Esophagus muscularis mucosa (tissue), 4 donors: Measurements from ENCODE around the gene FBXL7. TPM values are rescaled to one million over a fixed set of nuclear protein-coding genes. Genes with fewer than 3 reads are reported as not detected.
A peak's percentile ranks its signal among the peaks of the same experiment; 100 is the strongest.

Experiments used
- DNase-seq: peaks from one replicate; pipeline ENCODE4 v3.0.0-alpha.2; 2017; ENCODE audit errors: extremely low spot score
- H3K27ac ChIP-seq, 4 donors: fragments of 200-600 bp; sonication (generic); replicated peaks in 1 of 4; 1 replicate in 3 of 4; 2 replicates in 1 of 4; pipeline ENCODE4 v1.5.1; 2016 to 2019; ENCODE audit warnings: mild to moderate bottlenecking in 1 of 4
- H3K27me3 ChIP-seq, 4 donors: fragments of 200-600 bp; sonication (generic); one replicate each; pipeline versions ENCODE4 v1.5.1 to v1.6.0; 2016 to 2019
- H3K36me3 ChIP-seq, 4 donors: fragments of 200-600 bp; sonication (generic); one replicate each; pipeline ENCODE4 v1.5.1; 2016 to 2019
- H3K4me1 ChIP-seq, 4 donors: fragments of 200-600 bp; sonication (generic); one replicate each; pipeline ENCODE4 v1.5.1; 2016 to 2019
- H3K4me3 ChIP-seq, 4 donors: fragments of 200-600 bp; sonication (generic); 1 replicate in 2 of 4; 2 replicates in 2 of 4; pipeline ENCODE4 v1.5.1; 2016 to 2019; ENCODE audit warnings: mild to moderate bottlenecking in 4 of 4, moderate library complexity in 1 of 4
- H3K9me3 ChIP-seq, 4 donors: fragments of 200-600 bp; sonication (generic); 1 replicate in 3 of 4; 2 replicates in 1 of 4; pipeline ENCODE4 v1.5.1; 2016 to 2019
- EP300 ChIP-seq: sonication (generic); formaldehyde crosslinking; IDR thresholded peaks from one replicate; pipeline ENCODE4 v1.6.1; 2017; ENCODE audit warnings: antibody characterized with exemption
- POLR2A ChIP-seq: fragments of 450-650 bp; IDR thresholded peaks from one replicate; pipeline ENCODE4 v1.6.1; 2017; ENCODE audit warnings: antibody characterized with exemption, moderate library complexity, mild to moderate bottlenecking, low read depth
- POLR2AphosphoS5 ChIP-seq, 2 donors: sonication (generic); formaldehyde crosslinking; IDR thresholded peaks; one replicate each; pipeline ENCODE4 v1.6.1; 2017; ENCODE audit warnings: antibody characterized with exemption in 2 of 2
- WGBS: methylation state at CpG from one replicate; pipeline ENCODE4 v1.1.5; 2018; 5-methylcytosine and 5-hydroxymethylcytosine counted together
- intact Hi-C: fragments of 100-400 bp; cut with DNase I; formaldehyde crosslinking; loops from one replicate; pipeline ENCODE4 v1.15.1; 2023
- total RNA-seq, 4 donors: library from RNA; depleted of rRNA; stranded (reverse); fragments of >200 nt; gene quantifications; one replicate each; pipeline versions ENCODE4 v1.1.0 to v1.2.1, GENCODE V29; 2016
- TF ChIP-seq, protein P1 (sequence below), 3 experiments: fragments of 200-600 bp in 2 of 3; fragments of 450-650 bp in 1 of 3; sonication (generic) in 2 of 3; IDR thresholded peaks; one replicate each; pipeline ENCODE4 v1.5.1; 2017 to 2019; ENCODE audit warnings: antibody characterized with exemption in 3 of 3, mild to moderate bottlenecking in 2 of 3, moderate library complexity in 1 of 3

The FBXL7 gene
- total RNA-seq, 4 donors from 2014 or later = 25.7 to 37.7 (median 27.6) TPM

DNA sequence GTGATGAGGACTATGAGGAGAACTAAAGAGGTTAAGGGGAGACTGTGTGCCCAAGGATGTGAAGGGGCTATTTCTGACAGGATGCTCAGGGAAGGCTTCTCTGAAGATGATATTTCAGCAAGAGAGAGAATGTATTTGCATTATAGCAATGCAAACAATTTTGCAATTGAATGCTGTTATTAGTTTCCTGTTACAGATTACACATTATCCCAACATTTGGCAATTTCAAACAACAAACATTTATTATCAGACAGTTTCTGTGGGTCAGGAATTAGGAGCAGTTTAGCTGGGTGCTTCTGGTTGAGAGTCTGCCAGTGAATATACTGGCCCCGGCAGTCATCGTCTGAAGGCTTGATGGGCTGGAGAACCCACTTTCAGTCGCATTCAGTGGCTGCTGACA, 451.6 kb downstream of the FBXL7 start:
- 93% methylated on average over 3 of the region's 3 CpGs for WGBS
- intact Hi-C loops = no loop called here
- Histone ChIP-seq H3K4me3 (no peak overlapping the region), H3K27ac (no peak overlapping the region), H3K4me1 (peaks cover 0 to 3% (median 0%) of the 10 kb centered on the region in 4 donors), H3K36me3 (peaks cover 0 to 6% (median 3%) of the 10 kb centered on the region in 4 donors), H3K9me3 (no peaks in the 10 kb centered on the region), H3K27me3 (no peaks in the 10 kb centered on the region)
- TF ChIP-seq POLR2AphosphoS5 (IDR thresholded peaks at IDR 0.05) (no peak), EP300 (no peak), POLR2A (no peak)
- TF ChIP-seq, protein P1, sequence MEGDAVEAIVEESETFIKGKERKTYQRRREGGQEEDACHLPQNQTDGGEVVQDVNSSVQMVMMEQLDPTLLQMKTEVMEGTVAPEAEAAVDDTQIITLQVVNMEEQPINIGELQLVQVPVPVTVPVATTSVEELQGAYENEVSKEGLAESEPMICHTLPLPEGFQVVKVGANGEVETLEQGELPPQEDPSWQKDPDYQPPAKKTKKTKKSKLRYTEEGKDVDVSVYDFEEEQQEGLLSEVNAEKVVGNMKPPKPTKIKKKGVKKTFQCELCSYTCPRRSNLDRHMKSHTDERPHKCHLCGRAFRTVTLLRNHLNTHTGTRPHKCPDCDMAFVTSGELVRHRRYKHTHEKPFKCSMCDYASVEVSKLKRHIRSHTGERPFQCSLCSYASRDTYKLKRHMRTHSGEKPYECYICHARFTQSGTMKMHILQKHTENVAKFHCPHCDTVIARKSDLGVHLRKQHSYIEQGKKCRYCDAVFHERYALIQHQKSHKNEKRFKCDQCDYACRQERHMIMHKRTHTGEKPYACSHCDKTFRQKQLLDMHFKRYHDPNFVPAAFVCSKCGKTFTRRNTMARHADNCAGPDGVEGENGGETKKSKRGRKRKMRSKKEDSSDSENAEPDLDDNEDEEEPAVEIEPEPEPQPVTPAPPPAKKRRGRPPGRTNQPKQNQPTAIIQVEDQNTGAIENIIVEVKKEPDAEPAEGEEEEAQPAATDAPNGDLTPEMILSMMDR (IDR thresholded peaks at IDR 0.05) = no peak
- no peak for DNase-seq

DNA sequence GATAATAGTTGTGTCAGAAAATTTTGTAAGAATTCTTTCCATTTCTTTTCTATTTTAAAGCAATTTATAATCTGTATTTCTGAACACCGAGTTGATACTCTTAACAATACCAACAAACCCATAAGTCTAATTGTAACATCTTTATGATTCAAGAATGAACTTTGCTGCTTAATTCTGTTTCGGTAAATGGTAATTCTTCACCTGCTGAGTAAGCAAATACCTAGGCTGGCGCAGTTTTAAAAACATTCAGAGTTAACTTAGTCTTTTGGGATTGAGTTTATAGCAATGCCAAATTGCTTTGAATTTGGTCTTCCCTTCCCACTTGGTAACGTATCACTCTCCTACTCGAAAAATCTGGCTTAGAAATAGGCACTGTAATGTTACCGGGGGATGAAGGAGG, 456.6 kb downstream of the FBXL7 start:
- Histone ChIP-seq H3K4me3 (no peak overlapping the region), H3K27me3 (no peaks in the 10 kb centered on the region), H3K9me3 (no peaks in the 10 kb centered on the region), H3K27ac (no peak overlapping the region), H3K4me1 (no peaks in the 10 kb centered on the region), H3K36me3 (no peaks in the 10 kb centered on the region)
- no peak for DNase-seq
- intact Hi-C loops = no loop called here
- no peak for TF ChIP-seq POLR2AphosphoS5 (IDR thresholded peaks at IDR 0.05)
- TF ChIP-seq, protein P1 (IDR thresholded peaks at IDR 0.05) = no peak
- no peak for TF ChIP-seq POLR2A
- TF ChIP-seq EP300 = no peak
- WGBS = 89% methylated on average over 6 of the region's 6 CpGs

DNA sequence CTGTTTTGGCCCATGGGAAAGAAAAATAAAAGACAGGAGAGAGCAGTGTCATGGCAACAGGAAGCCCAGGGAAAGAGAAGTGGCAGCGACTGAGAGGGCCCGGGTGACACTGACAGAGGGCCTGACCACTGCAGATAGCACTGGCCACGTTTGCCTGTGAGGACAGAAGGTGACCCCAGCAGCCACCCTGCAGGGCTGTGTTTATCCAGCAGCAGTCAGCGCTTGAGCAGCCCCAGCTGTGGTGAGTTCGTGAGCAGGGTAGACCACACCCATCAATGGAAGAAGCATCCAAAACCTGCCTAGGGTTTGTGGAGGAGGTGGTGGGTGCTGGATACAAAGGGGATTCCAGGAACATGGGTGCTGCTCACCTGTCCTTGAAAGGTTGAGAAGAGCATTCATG, 457.1 kb downstream of the FBXL7 start:
- intact Hi-C loops = no loop called here
- WGBS = 56% methylated on average over 5 of the region's 5 CpGs
- TF ChIP-seq, protein P1 (IDR thresholded peaks at IDR 0.05) = no peak
- TF ChIP-seq POLR2AphosphoS5 (IDR thresholded peaks at IDR 0.05) = no peak
- no peak for TF ChIP-seq EP300
- no peaks in the 10 kb centered on the region for H3K9me3 ChIP-seq
- H3K27ac ChIP-seq = no peak overlapping the region
- H3K4me1 ChIP-seq = no peaks in the 10 kb centered on the region
- peak; percentile 55 for DNase-seq
- H3K27me3 ChIP-seq = no peaks in the 10 kb centered on the region
- H3K4me3 ChIP-seq = no peak overlapping the region
- H3K36me3 ChIP-seq = no peaks in the 10 kb centered on the region

DNA sequence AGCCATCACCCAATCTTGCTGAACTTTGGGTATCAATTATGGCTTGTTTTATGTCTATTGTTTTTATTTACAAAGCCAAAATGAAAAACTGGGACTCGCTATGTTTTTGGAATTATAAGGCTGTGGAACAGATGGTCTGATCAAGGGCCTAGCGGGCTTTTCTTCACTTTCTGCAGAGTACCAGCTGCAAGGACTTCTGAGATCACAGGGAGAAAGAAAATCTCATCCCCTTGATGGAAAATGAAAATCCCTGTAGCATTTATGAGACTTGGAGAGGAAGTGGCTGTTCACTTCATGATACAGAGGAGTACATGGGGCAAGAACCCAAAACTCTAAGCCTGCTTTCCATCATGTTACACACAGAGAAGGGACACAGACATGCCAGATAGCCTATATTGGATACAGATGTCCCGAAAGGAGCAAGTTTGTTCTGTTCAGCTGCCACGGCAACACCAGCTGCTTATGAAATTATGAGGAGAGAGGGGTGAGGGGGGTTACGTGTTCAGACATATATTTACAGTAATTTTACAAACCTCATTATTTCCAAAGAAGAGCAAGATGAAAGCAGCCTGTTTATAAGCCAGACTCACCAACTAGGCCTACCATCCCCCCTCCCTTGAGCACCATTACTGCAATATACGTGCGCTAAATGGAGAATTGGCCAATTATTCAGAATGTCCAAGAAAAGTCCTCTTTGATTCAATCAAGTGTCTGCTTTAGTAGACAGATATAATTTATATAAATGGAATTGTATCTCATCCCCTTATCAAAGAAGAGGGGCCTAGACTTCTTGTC, 459.6 kb downstream of the FBXL7 start:
- TF ChIP-seq EP300 (no peak), POLR2AphosphoS5 (IDR thresholded peaks at IDR 0.05) (no peak), POLR2A (no peak)
- TF ChIP-seq, protein P1 (IDR thresholded peaks at IDR 0.05) = no peak
- no peaks in the 10 kb centered on the region for H3K27me3 ChIP-seq
- no peaks in the 10 kb centered on the region for H3K36me3 ChIP-seq
- 65% methylated on average over 7 of the region's 7 CpGs for WGBS
- intact Hi-C loops = no loop called here
- no peak overlapping the region for H3K27ac ChIP-seq
- H3K4me1 ChIP-seq = no peaks in the 10 kb centered on the region
- no peak for DNase-seq
- H3K4me3 ChIP-seq = no peak overlapping the region
- H3K9me3 ChIP-seq = no peaks in the 10 kb centered on the region
